ENCODE data around the gene ATG2A.

The ATG2A gene

GRCh38 chr11:64883575-64883974, 33.4 kb downstream of the ATG2A start:
- DNase-seq, result no peak

- no peak for DNase-seq
Observed at GRCh38 chr11:64882243-64882642, 34.8 kb downstream of the ATG2A start.

GRCh38 chr11:64881476-64881875, 35.5 kb downstream of the ATG2A start:
- DNase-seq, result no peak

- DNase-seq, result no peak
Observed at GRCh38 chr11:64880240-64881001, 36.6 kb downstream of the ATG2A start.

GRCh38 chr11:64879244-64879900, 37.6 kb downstream of the ATG2A start:
- DNase-seq, result peak; percentile 34 to 46

- peak; percentile 94 to 96 for DNase-seq
Observed at GRCh38 chr11:64878494-64879243, 38.3 kb downstream of the ATG2A start, which contains the start of gene EHD1. TSS of gene EHD1 (minus strand) at chr11:64878621. CDS start at chr11:64878464, 157 bp downstream.

GRCh38 chr11:64878223-64878493, 38.9 kb downstream of the ATG2A start:
- DNase-seq, result peak in 1 of 2 experiments; percentile 55

- no peak for DNase-seq
Observed at GRCh38 chr11:64877390-64878222, 39.4 kb downstream of the ATG2A start.

GRCh38 chr11:64876835-64877341, 40.1 kb downstream of the ATG2A start:
- no peak for DNase-seq

GRCh38 chr11:64876229-64876750, 40.7 kb downstream of the ATG2A start:
- no peak for DNase-seq

GRCh38 chr11:64875369-64876228, 41.4 kb downstream of the ATG2A start:
- peak in 1 of 2 experiments; percentile 18 for DNase-seq

GRCh38 chr11:64874308-64875240, 42.4 kb downstream of the ATG2A start:
- DNase-seq, result no peak

GRCh38 chr11:64872790-64873488, 44.1 kb downstream of the ATG2A start:
- DNase-seq, result no peak

GRCh38 chr11:64871492-64871891, 45.5 kb downstream of the ATG2A start:
- no peak for DNase-seq

GRCh38 chr11:64870893-64871466, 46.0 kb downstream of the ATG2A start:
- no peak for DNase-seq

- DNase-seq, result peak in 1 of 2 experiments; percentile 13
Observed at GRCh38 chr11:64870176-64870892, 46.7 kb downstream of the ATG2A start.

GRCh38 chr11:64869571-64870175, 47.3 kb downstream of the ATG2A start:
- DNase-seq, result no peak

All from Kasumi-1 (cell line).